Pulmonary artery endothelial cell (primary cell): ENCODE measurements around the gene FRMD4A. TPM values are rescaled to one million over a fixed set of nuclear protein-coding genes. Genes with fewer than 3 reads are reported as not detected.
A peak's percentile ranks its signal among the peaks of the same experiment; 100 is the strongest.
"Not testable (repeated sequence)": the region's sequence is repeated elsewhere in the genome, so short reads cannot be mapped to it uniquely, and the experiment has no call there.

ENCODE experiments used
- DNase-seq: peaks from one replicate; pipeline ENCODE4 v3.0.0-alpha.2; 2011; ENCODE audit warnings: low read depth, low spot score
- total RNA-seq: library from RNA; depleted of rRNA; stranded (reverse); fragments of >200 nt; gene quantifications from 2 replicates; pipeline ENCODE4 v1.2.3, GENCODE V29; 2014

Gene FRMD4A
- total RNA-seq, 1 donor from 2014 or later, result 95.3 TPM

- DNase-seq, result no peak
Observed at GRCh38 chr10:13891128-13892000, 439.4 kb downstream of the FRMD4A start.

- peak; percentile 47 for DNase-seq
Observed at GRCh38 chr10:13890233-13891127, 440.2 kb downstream of the FRMD4A start.

GRCh38 chr10:13887761-13888160 lies 443.0 kb downstream of the FRMD4A start:
- DNase-seq, result no peak

- DNase-seq, result no peak
Observed at GRCh38 chr10:13885238-13885990, 445.3 kb downstream of the FRMD4A start.

GRCh38 chr10:13883636-13884444 lies 446.9 kb downstream of the FRMD4A start:
- DNase-seq, result no peak

GRCh38 chr10:13882119-13882711 lies 448.5 kb downstream of the FRMD4A start:
- DNase-seq, result peak; percentile 96

GRCh38 chr10:13880760-13881159 lies 450.0 kb downstream of the FRMD4A start:
- no peak for DNase-seq

- DNase-seq, result no peak
Observed at GRCh38 chr10:13877154-13877909, 453.4 kb downstream of the FRMD4A start.

GRCh38 chr10:13873196-13873595 lies 457.5 kb downstream of the FRMD4A start:
- no peak for DNase-seq

- no peak for DNase-seq
Observed at GRCh38 chr10:13872411-13872810, 458.3 kb downstream of the FRMD4A start.

- no peak for DNase-seq
Observed at GRCh38 chr10:13871776-13872175, 458.9 kb downstream of the FRMD4A start.

- no peak for DNase-seq
Observed at GRCh38 chr10:13871011-13871410, 459.7 kb downstream of the FRMD4A start.

- no peak for DNase-seq
Observed at GRCh38 chr10:13869295-13869664, 461.4 kb downstream of the FRMD4A start.

GRCh38 chr10:13868528-13869294 lies 462.0 kb downstream of the FRMD4A start:
- DNase-seq, result no peak

- DNase-seq, result no peak
Observed at GRCh38 chr10:13867822-13868221, 462.9 kb downstream of the FRMD4A start.

- DNase-seq, result peak; percentile 79
Observed at GRCh38 chr10:13865758-13866491, 464.8 kb downstream of the FRMD4A start.

- not testable (repeated sequence) for DNase-seq
Observed at GRCh38 chr10:13865220-13865619, 465.5 kb downstream of the FRMD4A start.
